Peyer's patch (tissue), 4 donors: ENCODE results near the gene ODC1.

ENCODE experiments used
- CTCF ChIP-seq, 6 experiments: fragments of 450-650 bp in 4 of 6; fragments of 200-600 bp in 2 of 6; sonication (generic) in 1 of 6; IDR thresholded peaks; one replicate each; pipeline ENCODE4 v1.5.1; 2017 to 2019; ENCODE audit warnings: antibody characterized with exemption in 6 of 6, mild to moderate bottlenecking in 3 of 6, moderate library complexity in 1 of 6
- POLR2A ChIP-seq, 2 donors: fragments of 450-650 bp; IDR thresholded peaks; one replicate each; pipeline ENCODE4 v1.5.1; 2017; ENCODE audit warnings: antibody characterized with exemption in 2 of 2, mild to moderate bottlenecking in 2 of 2, moderate library complexity in 2 of 2

- no peak for TF ChIP-seq POLR2A (IDR thresholded peaks at IDR 0.05)
- no peak for TF ChIP-seq CTCF (IDR thresholded peaks at IDR 0.05)
These were observed 18.7 kb upstream of the ODC1 start for GRCh38 chr2:10466801-10467200.
